GM12878 (cell line): Measurements from ENCODE around the gene PAK6. TPM values are rescaled to one million over a fixed set of nuclear protein-coding genes. Genes with fewer than 3 reads are reported as not detected.

Experiments used
- ATAC-seq: fragments of 200-7000 bp; cut with Tn5 transposase; 3 replicates; pipeline ENCODE4 v1.9.1; 2020; ENCODE audit warnings: mild to moderate bottlenecking, moderate library complexity
- BruUV-seq: library from RNA; stranded (reverse); fragments of 400-500 nt; replicated peaks from 2 replicates; lab custom pipeline; 2021; lab: Mats Ljungman, UMichigan
- CTCF ChIA-PET: fragments of 300-600 bp; sonication (Branson Sonifier 250); formaldehyde crosslinking; extraction: SDS; loops from one replicate; lab custom pipeline; 2021; ENCODE audit warnings: inconsistent platforms; lab: Yijun Ruan, JAX
- POLR2A ChIA-PET: fragments of 350-600 bp; formaldehyde crosslinking; extraction: SDS; loops from one replicate; lab custom pipeline; 2021; ENCODE audit warnings: inconsistent platforms; lab: Charles Lee
- RAD21 ChIA-PET: fragments of 300-600 bp; sonication (Branson Sonifier 250); formaldehyde crosslinking; loops from one replicate; lab custom pipeline; 2023; ENCODE audit warnings: antibody characterized with exemption; ENCODE audit not compliant: unreplicated experiment; lab: Charles Lee
- SMC1A ChIA-PET: fragments of 300-600 bp; sonication (Branson Sonifier 250); formaldehyde crosslinking; loops from one replicate; lab custom pipeline; 2023; ENCODE audit not compliant: unreplicated experiment, uncharacterized antibody; lab: Charles Lee
- DNase-seq: peaks from one replicate; pipeline ENCODE4 v3.0.0-alpha.2; 2011; ENCODE audit warnings: low read depth, low spot score
- FAIRE-seq: peaks from 3 replicates; lab custom pipeline; 2011; peaks lifted over from hg19 to GRCh38; lab: Jason Lieb, UNC
- H2AFZ ChIP-seq: 2 replicates; pipeline ENCODE4 v1.6.0; 2011; ENCODE audit warnings: low read depth, low read length, control low read depth; ENCODE audit not compliant: control insufficient read depth
- H3K27ac ChIP-seq: 2 replicates; pipeline ENCODE4 v1.5.1; 2011; ENCODE audit warnings: control low read depth; ENCODE audit not compliant: control insufficient read depth, insufficient read depth
- H3K27me3 ChIP-seq, 2 experiments: replicated peaks in 1 of 2; 2 replicates each; pipeline versions ENCODE4 v1.6.0 to v1.6.1; 2011; ENCODE audit warnings: low read length in 1 of 2; ENCODE audit not compliant: control insufficient read depth in 2 of 2, insufficient read depth in 2 of 2
- H3K36me3 ChIP-seq, 2 experiments: 2 replicates each; pipeline ENCODE4 v1.5.1; 2011; ENCODE audit warnings: low read length in 1 of 2; ENCODE audit not compliant: control insufficient read depth in 2 of 2, insufficient read depth in 2 of 2
- H3K4me1 ChIP-seq: 2 replicates; pipeline ENCODE4 v1.6.1; 2011; ENCODE audit warnings: mild to moderate bottlenecking, low read length, moderate library complexity, mixed read lengths; ENCODE audit not compliant: control insufficient read depth, insufficient read depth
- H3K4me2 ChIP-seq: 2 replicates; pipeline ENCODE4 v1.6.0; 2011; ENCODE audit warnings: control low read depth; ENCODE audit not compliant: control insufficient read depth, insufficient read depth
- H3K4me3 ChIP-seq: fragments of 200-600 bp; sonication (generic); 2 replicates; pipeline ENCODE4 v1.5.1; 2016
- H3K79me2 ChIP-seq: 2 replicates; pipeline ENCODE4 v1.6.0; 2011; ENCODE audit warnings: low read length; ENCODE audit not compliant: control insufficient read depth, insufficient read depth
- H3K9ac ChIP-seq: 2 replicates; pipeline ENCODE4 v1.8.0; 2011; ENCODE audit warnings: low read length, control low read depth, mixed read lengths; ENCODE audit not compliant: control insufficient read depth, insufficient read depth
- H3K9me3 ChIP-seq: replicated peaks from 3 replicates; pipeline ENCODE4 v1.5.1; 2011; ENCODE audit warnings: mild to moderate bottlenecking, low read length; ENCODE audit not compliant: control insufficient read depth, insufficient read depth
- H4K20me1 ChIP-seq: 2 replicates; pipeline ENCODE4 v1.6.0; 2011; ENCODE audit not compliant: control insufficient read depth, insufficient read depth
- BHLHE40 ChIP-seq, 2 experiments: fragments of 450-650 bp in 1 of 2; IDR thresholded peaks; 2 replicates each; pipeline ENCODE4 v1.6.1; 2011 to 2017; ENCODE audit warnings: low read depth in 2 of 2, borderline replicate concordance in 1 of 2, improper control_type of control experiment in 1 of 2, low read length in 1 of 2, mild to moderate bottlenecking in 1 of 2
- CREM ChIP-seq: IDR thresholded peaks from 2 replicates; pipeline ENCODE4 v1.6.1; 2014; ENCODE audit warnings: antibody characterized with exemption, low read depth
- RCOR1 ChIP-seq: conservative IDR thresholded peaks from 2 replicates; pipeline ENCODE4 v1.6.1; 2012; ENCODE audit warnings: low read depth, low read length, improper control_type of control experiment
- SRF ChIP-seq, 2 experiments: IDR thresholded peaks; 2 replicates each; pipeline ENCODE4 v1.6.1; 2011; ENCODE audit warnings: low read depth in 2 of 2, low read length in 2 of 2, mild to moderate bottlenecking in 1 of 2, moderate library complexity in 1 of 2
- YY1 ChIP-seq: IDR thresholded peaks from 2 replicates; pipeline ENCODE4 v1.6.1; 2011; ENCODE audit warnings: low read depth, mild to moderate bottlenecking, low read length
- ZNF24 ChIP-seq: fragments of 450-650 bp; IDR thresholded peaks from 2 replicates; pipeline ENCODE4 v1.6.1; 2017; ENCODE audit warnings: antibody characterized with exemption, mild to moderate bottlenecking
- WGBS: methylation state at CpG from one replicate; pipeline ENCODE4 v1.1.6; 2016; ENCODE audit warnings: low lambda C conversion rate; ENCODE audit not compliant: insufficient replicate concordance, insufficient coverage; ENCODE audit errors: missing lambda C conversion rate; 5-methylcytosine and 5-hydroxymethylcytosine counted together
- in situ Hi-C: fragments of 300-500 bp; cut with MboI; formaldehyde crosslinking; loops from 9 replicates; pipeline ENCODE4 v1.14.3; 2018; ENCODE audit warnings: mixed read lengths
- intact Hi-C: fragments of 100-400 bp; cut with micrococcal nuclease; formaldehyde crosslinking; loops from one replicate; pipeline ENCODE4 v1.14.2; 2022; ENCODE audit not compliant: unreplicated experiment
- polyA plus RNA-seq, 11 experiments: library from polyadenylated mRNA; depleted of rRNA in 4 of 11; unstranded in 6 of 11; stranded (reverse) in 5 of 11; fragments of >200 nt; fragmentation: Nextera tagmentation in 4 of 11; fragmentation: Illumina TruSeq in 1 of 11; extraction: Ambion mirVana in 4 of 11; extraction: Trizol in 1 of 11; gene quantifications; 1 replicate in 1 of 11; 2 replicates in 10 of 11; pipeline versions ENCODE4 v1.2.1 to v1.2.3, GENCODE V29; 2011 to 2016; ENCODE audit warnings: inconsistent platforms in 2 of 11, missing spikeins in 2 of 11, low read depth in 1 of 11
- total RNA-seq, 4 experiments: library from RNA; depleted of rRNA in 3 of 4; stranded (reverse); fragments of >200 nt in 3 of 4; fragmentation: Illumina TruSeq in 1 of 4; extraction: Trizol in 1 of 4; gene quantifications; 2 replicates each; pipeline versions ENCODE4 v1.2.1 to v1.2.3, GENCODE V29; 2013 to 2021
- TF ChIP-seq, protein P1 (sequence below): fragments of 150-350 bp; IDR thresholded peaks from 2 replicates; pipeline ENCODE4 v1.6.1; 2016; ENCODE audit warnings: low read depth, low read length
- TF ChIP-seq, protein P2 (sequence below): fragments of 450-650 bp; IDR thresholded peaks from 2 replicates; pipeline ENCODE4 v1.6.1; 2016; ENCODE audit warnings: mild to moderate bottlenecking

Gene PAK6
- total and polyA plus RNA-seq, 10 of the 15 experiments (the other 5 are each of a cell fraction or from before 2014, with no cell fraction given), result 0.07 to 0.92 (median 0.31) TPM; not detected in 2

DNA sequence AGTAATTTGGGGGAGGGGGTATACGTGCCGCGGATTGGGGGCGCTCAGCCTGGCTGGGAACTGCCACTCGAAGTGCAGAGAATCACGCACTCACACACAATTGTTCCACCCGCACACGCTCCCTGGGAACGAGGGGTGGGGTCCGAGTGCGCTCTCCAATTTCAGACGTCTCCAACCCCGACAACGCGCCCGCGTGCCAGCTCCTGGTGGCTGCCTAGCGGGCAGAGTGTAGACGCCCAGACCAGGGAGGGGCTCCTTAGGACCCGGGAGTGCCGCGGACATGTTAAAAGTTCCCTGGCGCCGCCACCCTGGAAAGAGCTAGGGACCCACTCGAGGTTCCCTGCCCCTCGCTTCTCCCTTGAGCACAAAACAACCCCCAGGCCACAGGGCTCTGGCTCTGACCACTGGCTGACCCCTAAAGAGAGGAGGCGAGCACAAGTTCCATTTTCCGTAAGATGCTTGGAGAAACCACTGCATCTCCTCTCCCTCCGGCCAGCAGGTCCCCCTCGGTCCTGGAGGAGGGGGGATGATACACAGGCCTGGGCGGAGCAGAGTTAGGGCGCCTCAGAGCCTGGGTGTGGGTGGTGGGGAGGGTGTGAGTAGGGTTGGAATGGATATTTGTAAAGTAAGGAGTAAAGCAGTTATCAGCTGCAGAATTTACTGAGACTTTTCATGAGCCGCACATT lies 44.9 kb downstream of the PAK6 start (continued):
- TF ChIP-seq, protein P1, sequence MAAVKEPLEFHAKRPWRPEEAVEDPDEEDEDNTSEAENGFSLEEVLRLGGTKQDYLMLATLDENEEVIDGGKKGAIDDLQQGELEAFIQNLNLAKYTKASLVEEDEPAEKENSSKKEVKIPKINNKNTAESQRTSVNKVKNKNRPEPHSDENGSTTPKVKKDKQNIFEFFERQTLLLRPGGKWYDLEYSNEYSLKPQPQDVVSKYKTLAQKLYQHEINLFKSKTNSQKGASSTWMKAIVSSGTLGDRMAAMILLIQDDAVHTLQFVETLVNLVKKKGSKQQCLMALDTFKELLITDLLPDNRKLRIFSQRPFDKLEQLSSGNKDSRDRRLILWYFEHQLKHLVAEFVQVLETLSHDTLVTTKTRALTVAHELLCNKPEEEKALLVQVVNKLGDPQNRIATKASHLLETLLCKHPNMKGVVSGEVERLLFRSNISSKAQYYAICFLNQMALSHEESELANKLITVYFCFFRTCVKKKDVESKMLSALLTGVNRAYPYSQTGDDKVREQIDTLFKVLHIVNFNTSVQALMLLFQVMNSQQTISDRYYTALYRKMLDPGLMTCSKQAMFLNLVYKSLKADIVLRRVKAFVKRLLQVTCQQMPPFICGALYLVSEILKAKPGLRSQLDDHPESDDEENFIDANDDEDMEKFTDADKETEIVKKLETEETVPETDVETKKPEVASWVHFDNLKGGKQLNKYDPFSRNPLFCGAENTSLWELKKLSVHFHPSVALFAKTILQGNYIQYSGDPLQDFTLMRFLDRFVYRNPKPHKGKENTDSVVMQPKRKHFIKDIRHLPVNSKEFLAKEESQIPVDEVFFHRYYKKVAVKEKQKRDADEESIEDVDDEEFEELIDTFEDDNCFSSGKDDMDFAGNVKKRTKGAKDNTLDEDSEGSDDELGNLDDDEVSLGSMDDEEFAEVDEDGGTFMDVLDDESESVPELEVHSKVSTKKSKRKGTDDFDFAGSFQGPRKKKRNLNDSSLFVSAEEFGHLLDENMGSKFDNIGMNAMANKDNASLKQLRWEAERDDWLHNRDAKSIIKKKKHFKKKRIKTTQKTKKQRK, result no peak
- TF ChIP-seq ZNF24, result no peak
- no peak for TF ChIP-seq CREM
- TF ChIP-seq, protein P2, sequence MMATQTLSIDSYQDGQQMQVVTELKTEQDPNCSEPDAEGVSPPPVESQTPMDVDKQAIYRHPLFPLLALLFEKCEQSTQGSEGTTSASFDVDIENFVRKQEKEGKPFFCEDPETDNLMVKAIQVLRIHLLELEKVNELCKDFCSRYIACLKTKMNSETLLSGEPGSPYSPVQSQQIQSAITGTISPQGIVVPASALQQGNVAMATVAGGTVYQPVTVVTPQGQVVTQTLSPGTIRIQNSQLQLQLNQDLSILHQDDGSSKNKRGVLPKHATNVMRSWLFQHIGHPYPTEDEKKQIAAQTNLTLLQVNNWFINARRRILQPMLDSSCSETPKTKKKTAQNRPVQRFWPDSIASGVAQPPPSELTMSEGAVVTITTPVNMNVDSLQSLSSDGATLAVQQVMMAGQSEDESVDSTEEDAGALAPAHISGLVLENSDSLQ, result no peak
- no peak for TF ChIP-seq YY1
- no peak for TF ChIP-seq RCOR1
- TF ChIP-seq, all 136 proteins: peak for 0

DNA sequence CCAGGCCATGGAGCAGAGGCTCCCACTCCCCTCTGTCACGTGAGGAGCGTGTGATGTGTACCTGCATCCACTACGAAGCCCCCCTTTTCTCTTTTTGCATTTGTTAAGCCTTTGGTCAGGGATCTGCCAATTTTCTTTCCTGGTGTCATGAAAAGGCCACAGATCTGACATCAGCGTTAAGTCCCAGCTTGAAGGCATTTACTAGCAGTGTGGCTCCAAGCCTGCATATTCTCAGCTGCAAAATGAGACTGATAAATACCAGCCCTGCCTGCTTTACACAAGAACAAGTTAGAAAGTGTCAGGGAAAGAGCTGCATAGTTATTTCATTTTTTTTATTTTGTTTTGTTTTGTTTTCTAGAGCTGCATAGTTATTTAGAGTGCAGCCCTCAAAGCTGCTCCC lies 46.3 kb downstream of the PAK6 start:
- SMC1A ChIA-PET, result no interaction called here
- Histone ChIP-seq H2AFZ (no peak overlapping the region), H3K4me1 (peaks cover 5% of the 10 kb centered on the region; the same call in 1 of the 2 replicates), H3K4me3 (no peak overlapping the region), H4K20me1 (no peaks in the 10 kb centered on the region; the same call in 1 of the 2 replicates), H3K4me2 (no peak overlapping the region), H3K9ac (no peak overlapping the region), H3K36me3 (no peaks in the 10 kb centered on the region), H3K27me3 (peaks cover 4 to 15% of the 10 kb centered on the region in 2 experiments), H3K79me2 (no peaks in the 10 kb centered on the region), H3K27ac (no peak overlapping the region), H3K9me3 (no peaks in the 10 kb centered on the region; the same call in 2 of the 3 replicates)
- no TSS peak for BruUV-seq
- ATAC-seq (no peak), FAIRE-seq (no peak), DNase-seq (no peak)
- intact Hi-C loops (no loop called here), in situ Hi-C loops (no loop called here)
- TF ChIP-seq SRF (IDR thresholded peaks at IDR 0.05; ENCODE audit: low read depth in 2 of 2, low read length in 2 of 2) (no peak), BHLHE40 (IDR thresholded peaks at IDR 0.05; ENCODE audit: borderline replicate concordance in 1 of 2, low read depth in 2 of 2, low read length in 1 of 2) (no peak)
- RAD21 ChIA-PET, result interaction anchor here (1.0 kb wide), 1 partner anchor 27 kb away, joined by 3 read pairs; no protein-coding TSS in a partner anchor
- POLR2A ChIA-PET, result no interaction called here
- WGBS, result 61% methylated on average over 4 of the region's 4 CpGs
- CTCF ChIA-PET, result interaction anchor here (0.8 to 1.8 kb wide), 8 partner anchors 10 to 240 kb away, joined by 3 to 9 read pairs (median 3); no protein-coding TSS in a partner anchor
